Measurements from ENCODE around the gene TMEM203.

DNA sequence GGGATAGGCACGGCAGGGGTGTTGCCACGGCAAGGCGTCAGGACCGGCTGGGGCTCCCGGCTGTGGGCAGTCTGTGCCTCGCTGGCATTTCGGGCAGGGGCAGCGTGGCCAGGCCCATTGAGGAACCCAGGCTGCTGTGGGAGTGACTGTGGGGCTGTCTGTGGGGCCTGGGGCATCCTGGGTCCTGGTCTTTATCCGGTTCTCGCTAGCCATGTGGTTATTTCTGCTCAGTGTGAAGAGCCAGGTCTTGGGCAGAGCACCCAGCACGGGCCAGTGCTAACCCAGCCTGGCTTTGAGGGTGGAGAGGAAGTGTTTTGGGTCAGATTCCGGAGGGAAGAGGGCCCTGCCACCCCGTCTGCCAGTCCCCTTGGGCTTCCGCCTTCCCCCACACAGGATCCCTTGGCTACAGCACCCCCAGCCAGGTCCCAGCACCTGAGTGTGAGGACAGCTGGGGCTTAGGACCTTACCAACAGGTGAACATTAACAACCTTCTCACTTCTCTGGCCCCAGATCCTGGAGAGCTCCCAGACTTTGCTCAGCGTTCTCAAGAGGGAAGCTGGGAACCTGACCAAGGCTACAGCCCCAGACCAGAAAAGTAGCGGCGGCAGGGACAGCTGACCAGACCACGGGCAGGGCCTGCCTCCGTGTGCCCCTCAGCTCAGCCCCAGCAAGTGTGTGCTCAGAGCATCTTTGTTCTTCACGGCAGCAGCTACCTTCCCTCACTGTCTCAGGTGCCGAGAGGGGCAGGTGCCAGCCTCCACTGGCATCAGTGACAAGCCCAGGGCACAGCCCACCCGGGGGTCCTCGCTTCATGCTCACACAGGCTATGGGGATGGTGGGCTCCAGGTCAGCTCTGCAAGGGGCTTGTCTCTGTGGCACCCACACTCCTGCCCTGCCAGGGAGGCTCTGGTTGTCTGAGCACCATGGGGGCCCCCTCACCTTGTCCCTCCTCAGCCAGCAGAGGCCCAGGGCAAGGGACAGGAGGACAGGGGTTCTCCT lies 15.9 kb downstream of the TMEM203 start:
- TF ChIP-seq POLR2A (IDR thresholded peaks at IDR 0.05; ENCODE audit: low read depth) (no peak), POLR2AphosphoS5 (IDR thresholded peaks at IDR 0.05) (no peak)
- TF ChIP-seq, protein P1, sequence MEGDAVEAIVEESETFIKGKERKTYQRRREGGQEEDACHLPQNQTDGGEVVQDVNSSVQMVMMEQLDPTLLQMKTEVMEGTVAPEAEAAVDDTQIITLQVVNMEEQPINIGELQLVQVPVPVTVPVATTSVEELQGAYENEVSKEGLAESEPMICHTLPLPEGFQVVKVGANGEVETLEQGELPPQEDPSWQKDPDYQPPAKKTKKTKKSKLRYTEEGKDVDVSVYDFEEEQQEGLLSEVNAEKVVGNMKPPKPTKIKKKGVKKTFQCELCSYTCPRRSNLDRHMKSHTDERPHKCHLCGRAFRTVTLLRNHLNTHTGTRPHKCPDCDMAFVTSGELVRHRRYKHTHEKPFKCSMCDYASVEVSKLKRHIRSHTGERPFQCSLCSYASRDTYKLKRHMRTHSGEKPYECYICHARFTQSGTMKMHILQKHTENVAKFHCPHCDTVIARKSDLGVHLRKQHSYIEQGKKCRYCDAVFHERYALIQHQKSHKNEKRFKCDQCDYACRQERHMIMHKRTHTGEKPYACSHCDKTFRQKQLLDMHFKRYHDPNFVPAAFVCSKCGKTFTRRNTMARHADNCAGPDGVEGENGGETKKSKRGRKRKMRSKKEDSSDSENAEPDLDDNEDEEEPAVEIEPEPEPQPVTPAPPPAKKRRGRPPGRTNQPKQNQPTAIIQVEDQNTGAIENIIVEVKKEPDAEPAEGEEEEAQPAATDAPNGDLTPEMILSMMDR (IDR thresholded peaks at IDR 0.05), result no peak

All from esophagus muscularis mucosa (tissue), 3 donors.